ENCODE results near the gene PNMA8A.

PNMA8A gene

DNA sequence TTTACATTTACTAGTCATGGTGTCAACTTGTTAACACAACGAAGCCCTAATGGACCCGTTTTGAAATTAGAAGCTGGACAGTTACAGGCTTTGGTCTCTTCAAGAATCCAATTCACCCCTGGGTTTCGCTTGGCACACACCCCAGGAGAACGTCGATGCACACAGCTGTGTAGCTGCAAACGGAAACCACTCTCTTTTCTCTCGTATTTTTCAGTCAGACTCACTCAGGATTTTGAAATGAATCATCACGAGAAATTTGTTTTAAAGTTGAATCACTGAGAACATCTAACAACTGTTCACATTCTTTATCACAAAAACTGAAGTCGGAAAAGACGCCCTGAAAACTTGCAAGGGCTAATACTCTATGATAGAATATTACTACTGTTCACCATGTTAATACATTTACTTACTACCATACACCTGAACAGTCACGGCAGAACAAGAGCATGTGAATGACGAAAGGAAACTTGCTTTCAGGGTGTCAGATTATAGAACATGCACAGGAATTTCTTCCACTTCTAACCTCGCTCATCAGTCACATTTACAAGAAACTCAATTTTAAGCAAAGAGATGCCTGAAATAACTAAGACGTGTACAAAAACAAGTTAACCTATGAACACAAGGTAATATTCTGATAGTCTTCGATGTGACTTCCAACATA, 4.7 kb downstream of the PNMA8A start:
- DNase-seq = no peak

DNA sequence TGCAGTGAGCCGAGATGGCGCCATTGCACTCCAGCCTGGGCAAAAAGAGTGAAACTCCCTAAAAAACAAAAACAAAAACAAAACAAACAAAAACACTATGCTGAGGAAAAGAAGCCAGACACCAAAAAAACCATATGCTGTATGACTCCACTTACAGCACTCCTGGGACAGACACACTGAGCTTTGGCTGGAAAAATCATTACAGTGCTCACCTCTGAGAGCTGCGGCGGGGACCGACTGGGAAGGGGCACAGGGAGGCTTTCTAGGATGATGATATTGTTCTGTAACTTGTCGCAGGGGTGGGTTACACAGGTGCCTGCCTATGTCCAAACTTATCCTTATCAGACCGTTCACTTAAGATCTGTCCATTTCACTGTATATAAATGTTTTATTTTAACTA, 7.8 kb downstream of the PNMA8A start:
- no peak for DNase-seq

More for the DNA sequence above, 4.7 kb downstream of the PNMA8A start:
- TF ChIP-seq GATA1 (IDR thresholded peaks at IDR 0.05; ENCODE audit: low read depth, low read length) = no peak
- TF ChIP-seq POLR2A (IDR thresholded peaks at IDR 0.05; ENCODE audit: low read length) = no peak

DNA sequence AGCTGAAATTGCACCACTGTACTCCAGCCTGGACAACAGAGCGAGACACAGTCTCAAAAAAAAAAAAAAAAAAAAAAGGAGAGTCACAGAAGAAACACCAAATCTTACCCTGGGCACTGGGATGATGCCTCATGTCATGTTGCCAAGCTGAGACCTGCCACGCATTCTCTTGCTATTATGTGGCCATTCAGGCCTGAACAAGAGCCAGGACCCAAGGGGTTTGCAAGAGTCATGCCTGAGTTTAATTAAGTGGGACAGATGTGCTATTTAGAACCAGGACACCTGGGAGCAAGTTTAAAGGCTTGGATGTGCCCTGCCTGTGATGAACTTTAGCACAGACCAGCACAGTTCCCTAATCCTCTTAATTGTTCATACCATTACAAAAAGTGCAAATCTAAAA, 9.8 kb downstream of the PNMA8A start:
- TF ChIP-seq GATA1 (IDR thresholded peaks at IDR 0.05; ENCODE audit: low read depth, low read length) (no peak), POLR2A (IDR thresholded peaks at IDR 0.05; ENCODE audit: low read length) (no peak)
- no peak for DNase-seq

More for the DNA sequence above, 7.8 kb downstream of the PNMA8A start:
- TF ChIP-seq POLR2A (IDR thresholded peaks at IDR 0.05; ENCODE audit: low read length) = no peak
- no peak for TF ChIP-seq GATA1 (IDR thresholded peaks at IDR 0.05; ENCODE audit: low read depth, low read length)

DNA sequence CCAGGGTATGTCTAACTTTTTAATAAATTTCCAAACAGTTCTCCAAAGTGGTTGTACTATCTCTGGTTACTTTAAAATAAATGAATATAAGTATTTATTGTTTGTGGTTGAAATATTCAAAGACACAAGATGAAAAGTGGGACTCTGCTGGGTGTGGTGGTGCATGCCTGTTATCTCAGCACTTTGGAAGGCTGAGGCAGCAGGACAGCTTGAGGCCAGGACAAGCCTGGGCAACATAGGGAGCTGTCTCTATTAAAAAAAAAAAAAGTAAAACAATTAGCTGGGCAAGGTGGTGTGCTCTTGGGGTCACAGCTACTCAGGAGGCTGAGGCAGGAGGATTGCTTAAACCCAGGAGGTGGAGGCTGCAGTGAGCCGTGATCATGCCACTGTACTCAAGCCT, 10.4 kb downstream of the PNMA8A start:
- no peak for DNase-seq
- TF ChIP-seq POLR2A (IDR thresholded peaks at IDR 0.05; ENCODE audit: low read length) (no peak), GATA1 (IDR thresholded peaks at IDR 0.05; ENCODE audit: low read depth, low read length) (no peak)

DNA sequence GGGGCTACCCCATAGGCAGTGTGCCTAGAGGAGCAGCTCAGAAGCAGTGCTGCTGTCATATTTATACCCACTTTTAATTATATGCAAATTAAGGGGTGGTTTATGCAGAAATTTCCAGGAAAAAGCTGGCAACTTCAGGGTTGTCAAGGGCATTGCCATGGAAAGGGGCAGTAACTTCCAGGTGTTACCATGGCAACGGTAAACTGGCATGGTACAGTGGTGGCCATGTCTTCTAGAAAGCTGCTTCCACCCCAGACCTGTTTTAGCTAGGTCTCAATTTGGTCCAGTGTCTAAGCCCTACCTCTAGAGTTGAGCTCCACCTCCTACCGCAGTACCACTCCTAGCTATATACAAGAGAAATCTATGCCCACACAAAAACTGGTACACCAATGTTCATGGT, 11.3 kb downstream of the PNMA8A start:
- TF ChIP-seq GATA1 (IDR thresholded peaks at IDR 0.05; ENCODE audit: low read depth, low read length) = no peak
- no peak for DNase-seq

GRCh38 chr19:46456930-46457329, 14.4 kb downstream of the PNMA8A start:
- no peak for TF ChIP-seq POLR2A (IDR thresholded peaks at IDR 0.05; ENCODE audit: low read length)
- no peak for TF ChIP-seq GATA1 (IDR thresholded peaks at IDR 0.05; ENCODE audit: low read depth, low read length)

DNA sequence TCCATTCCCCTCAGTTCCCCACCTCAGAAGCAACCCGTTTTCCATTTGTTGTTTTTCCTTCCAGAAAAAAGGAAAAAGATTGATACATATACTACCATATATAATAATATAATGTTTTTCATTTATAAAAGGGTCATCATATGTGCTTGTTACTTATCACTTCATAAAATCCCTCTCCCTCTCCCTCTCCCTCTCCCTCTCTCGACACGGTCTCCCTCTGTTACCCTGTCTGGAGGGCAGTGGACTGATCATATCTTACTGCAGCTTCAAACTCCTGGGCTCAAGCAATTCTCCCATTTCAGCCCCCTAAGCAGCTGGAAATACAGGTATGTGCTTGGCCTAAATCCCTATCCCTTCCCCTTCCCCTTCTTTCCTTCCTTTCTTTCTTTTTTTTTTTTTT, 17.1 kb downstream of the PNMA8A start:
- DNase-seq = no peak
- TF ChIP-seq GATA1 (IDR thresholded peaks at IDR 0.05; ENCODE audit: low read depth, low read length) (no peak), POLR2A (IDR thresholded peaks at IDR 0.05; ENCODE audit: low read length) (no peak)

More at GRCh38 chr19:46456930-46457329, 14.4 kb downstream of the PNMA8A start:
- no peak for DNase-seq

- DNase-seq = no peak
- TF ChIP-seq GATA1 (IDR thresholded peaks at IDR 0.05; ENCODE audit: low read depth, low read length) = no peak
- TF ChIP-seq POLR2A (IDR thresholded peaks at IDR 0.05; ENCODE audit: low read length) = no peak
These were observed 17.7 kb downstream of the PNMA8A start for GRCh38 chr19:46453661-46454060.

- no peak for DNase-seq
- TF ChIP-seq GATA1 (IDR thresholded peaks at IDR 0.05; ENCODE audit: low read depth, low read length) (no peak), POLR2A (IDR thresholded peaks at IDR 0.05; ENCODE audit: low read length) (no peak)
These were observed 19.2 kb downstream of the PNMA8A start for GRCh38 chr19:46452186-46452585.

DNA sequence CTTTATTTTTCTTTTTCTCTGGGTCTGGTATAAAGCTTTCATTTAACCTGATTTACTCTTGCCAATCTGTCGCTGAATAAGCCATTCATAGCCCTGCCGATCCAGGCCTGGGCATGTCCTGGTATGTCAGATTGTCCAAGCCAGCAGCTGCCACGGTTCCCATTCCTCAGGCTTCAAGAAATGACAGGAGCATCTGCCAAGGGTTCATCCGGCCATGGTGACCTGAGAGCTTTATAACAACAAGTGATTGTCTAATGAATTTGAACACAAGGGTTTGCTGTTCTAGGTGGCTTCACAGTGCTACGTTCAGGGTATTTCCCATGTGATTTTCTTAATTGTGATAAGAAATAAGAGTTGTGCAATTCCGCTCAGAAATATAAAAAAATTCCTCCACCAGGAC, 20.0 kb downstream of the PNMA8A start:
- DNase-seq = no peak
- TF ChIP-seq POLR2A (IDR thresholded peaks at IDR 0.05; ENCODE audit: low read length) (no peak), GATA1 (IDR thresholded peaks at IDR 0.05; ENCODE audit: low read depth, low read length) (no peak)

GRCh38 chr19:46450737-46451136, 20.6 kb downstream of the PNMA8A start:
- no peak for DNase-seq
- TF ChIP-seq POLR2A (IDR thresholded peaks at IDR 0.05; ENCODE audit: low read length) = no peak
- no peak for TF ChIP-seq GATA1 (IDR thresholded peaks at IDR 0.05; ENCODE audit: low read depth, low read length)

- TF ChIP-seq GATA1 (IDR thresholded peaks at IDR 0.05; ENCODE audit: low read depth, low read length) (no peak), POLR2A (IDR thresholded peaks at IDR 0.05; ENCODE audit: low read length) (no peak)
- no peak for DNase-seq
These were observed 22.1 kb downstream of the PNMA8A start for GRCh38 chr19:46449228-46449627.

DNA sequence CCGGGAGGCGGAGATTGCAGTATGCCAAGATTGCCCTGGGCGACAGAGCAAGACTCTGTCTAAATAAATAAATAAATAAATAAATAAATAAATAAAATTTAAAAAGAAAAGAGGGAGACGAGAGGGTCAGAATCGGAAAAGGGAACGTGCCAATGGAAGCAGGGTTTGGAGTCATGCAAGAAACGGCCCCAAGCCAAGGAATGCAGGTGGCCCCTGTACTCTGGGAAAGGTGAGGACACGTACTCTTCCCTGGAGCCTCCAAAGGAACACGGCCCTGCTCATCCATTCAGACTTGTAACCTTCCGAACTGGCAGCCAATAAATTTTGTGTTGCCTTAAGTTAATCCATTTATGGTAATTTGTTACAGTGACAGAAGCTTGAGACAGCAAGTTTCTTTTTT, 22.8 kb downstream of the PNMA8A start:
- no peak for TF ChIP-seq GATA1 (IDR thresholded peaks at IDR 0.05; ENCODE audit: low read depth, low read length)
- no peak for TF ChIP-seq POLR2A (IDR thresholded peaks at IDR 0.05; ENCODE audit: low read length)

DNA sequence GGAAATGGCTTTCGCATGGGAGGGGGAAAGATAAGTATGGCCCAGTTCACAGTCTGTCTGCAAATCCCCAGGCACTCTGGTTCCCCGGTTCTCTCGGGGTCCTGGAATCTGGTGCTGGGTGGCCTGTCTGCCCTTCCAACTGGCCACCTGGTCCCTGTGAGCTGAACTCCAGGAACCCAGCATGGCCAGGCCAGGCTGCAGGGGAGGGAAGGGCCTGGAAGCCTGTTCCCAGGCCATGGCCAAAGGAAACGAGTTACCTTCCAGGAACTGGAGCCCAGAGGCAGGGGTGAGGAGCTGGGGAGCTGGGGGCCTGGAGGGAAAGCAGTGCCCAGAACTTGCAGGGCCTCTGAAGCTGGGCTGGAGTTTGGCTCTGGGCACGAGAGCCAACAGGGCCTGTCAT, 23.5 kb downstream of the PNMA8A start:
- TF ChIP-seq POLR2A (IDR thresholded peaks at IDR 0.05; ENCODE audit: low read length) (no peak), GATA1 (IDR thresholded peaks at IDR 0.05; ENCODE audit: low read depth, low read length) (no peak)
- no peak for DNase-seq

More for the DNA sequence above, 22.8 kb downstream of the PNMA8A start:
- DNase-seq = no peak

- TF ChIP-seq GATA1 (IDR thresholded peaks at IDR 0.05; ENCODE audit: low read depth, low read length) (no peak), POLR2A (IDR thresholded peaks at IDR 0.05; ENCODE audit: low read length) (no peak)
- no peak for DNase-seq
These were observed 24.4 kb downstream of the PNMA8A start for GRCh38 chr19:46447006-46447405.

Data from erythroblast (primary cell).